Heart left ventricle (tissue), 16 donors: ENCODE measurements around the gene FHOD1. TPM values are rescaled to one million over a fixed set of nuclear protein-coding genes. Genes with fewer than 3 reads are reported as not detected.

ENCODE experiments used
- ATAC-seq, 4 donors: fragments of 200-7000 bp; cut with Tn5 transposase; one replicate each; pipeline ENCODE4 v1.9.1; 2020 to 2022; ENCODE audit warnings: moderate library complexity in 4 of 4, mild to moderate bottlenecking in 3 of 4, moderate number of reproducible peaks in 1 of 4
- DNase-seq, 5 donors: peaks; one replicate each; pipeline ENCODE4 v3.0.0-alpha.2; 2020
- H3K27ac ChIP-seq, 12 donors: fragments of 200-600 bp; sonication (generic) in 4 of 12; one replicate each; pipeline versions ENCODE4 v1.5.0 to v1.8.0; 2016 to 2022; ENCODE audit warnings: mild to moderate bottlenecking in 2 of 12
- H3K27me3 ChIP-seq, 9 donors: fragments of 200-600 bp; sonication (generic) in 2 of 9; one replicate each; pipeline versions ENCODE4 v1.5.1 to v1.8.0; 2016 to 2022; ENCODE audit warnings: mild to moderate bottlenecking in 3 of 9
- H3K36me3 ChIP-seq, 9 donors: fragments of 200-600 bp; sonication (generic) in 2 of 9; one replicate each; pipeline versions ENCODE4 v1.5.0 to v1.8.0; 2018 to 2022; ENCODE audit warnings: mild to moderate bottlenecking in 2 of 9
- H3K4me1 ChIP-seq, 12 donors: fragments of 200-600 bp; sonication (generic) in 4 of 12; one replicate each; pipeline versions ENCODE4 v1.5.0 to v1.8.0; 2016 to 2022; ENCODE audit warnings: mild to moderate bottlenecking in 3 of 12
- H3K4me3 ChIP-seq, 12 donors: fragments of 200-600 bp; sonication (generic) in 4 of 12; one replicate each; pipeline versions ENCODE4 v1.5.0 to v1.8.0; 2017 to 2022; ENCODE audit warnings: mild to moderate bottlenecking in 9 of 12, moderate library complexity in 4 of 12
- H3K9me3 ChIP-seq, 12 donors: fragments of 200-600 bp; sonication (generic) in 4 of 12; one replicate each; pipeline versions ENCODE4 v1.5.0 to v1.8.0; 2016 to 2022; ENCODE audit warnings: mild to moderate bottlenecking in 1 of 12
- POLR2A ChIP-seq, 2 donors: fragments of 450-650 bp; IDR thresholded peaks; one replicate each; pipeline ENCODE4 v1.6.1; 2017; ENCODE audit warnings: antibody characterized with exemption in 2 of 2, mild to moderate bottlenecking in 2 of 2, moderate library complexity in 2 of 2
- WGBS, 4 donors: extraction: QIAGEN DNeasy Blood & Tissue Kit in 2 of 4; methylation state at CpG; one replicate each; pipeline versions ENCODE4 v1.1.5 to v1.1.7; 2013 to 2018; 5-methylcytosine and 5-hydroxymethylcytosine counted together
- intact Hi-C, 10 donors: fragments of 100-400 bp; cut with DNase I; formaldehyde crosslinking; loops; one replicate each; pipeline versions ENCODE4 v1.11.1 to v1.14.2; 2022
- microRNA counts, 2 donors: library from miRNA; unstranded; fragments of <30 nt; microRNA quantifications; one replicate each; lab custom pipeline; 2016
- microRNA-seq, 4 donors: library from miRNA; unstranded; fragments of <30 nt; microRNA quantifications; one replicate each; pipeline versions ENCODE4 to v1.2.0, GENCODE V29; 2017 to 2020
- polyA plus RNA-seq, 2 donors: library from polyadenylated mRNA; stranded (reverse); fragments of 200-250 nt; gene quantifications; one replicate each; pipeline ENCODE4 v1.2.3, GENCODE V29; 2013
- total RNA-seq, 9 donors: library from RNA; depleted of rRNA in 2 of 9; stranded (reverse); fragments of >200 nt in 2 of 9; fragmentation: NEBNext Ultra II Directional in 3 of 9; extraction: Animal tissue kit (Norgen Biotek cat#: 25700) in 3 of 9; gene quantifications; one replicate each; pipeline versions ENCODE4 v1.1.0 to v1.2.4, GENCODE V29; 2016 to 2023
- TF ChIP-seq, protein P1 (sequence below), 12 donors: fragments of 200-600 bp; sonication (generic) in 4 of 12; IDR thresholded peaks; one replicate each; pipeline versions ENCODE4 v1.5.0 to v1.8.0; 2018 to 2022; ENCODE audit warnings: antibody characterized with exemption in 12 of 12, mild to moderate bottlenecking in 5 of 12
- donor health status: ischemic (EF 13 %, LVEDD 7.1; RV severe dilation, severe dysfunction).
- donor health status: healthy with polysubstance abuse.
- donor health status: DM: no; HTN: yes; CAD: no.
- donor health status: DM: no; HTN: no; CAD: no.
- donor health status: ischemic (EF 25% LVEDD 6.9; RV normal size, moderate dysfunction).
- donor health status: ischemic (EF 25% LVEDD 5.7; RV mildly dilated, moderate dysfunction).
- donor health status: healthy.
- donor health status: DM: yes; HTN: yes; CAD: no.
- donor health status: ischemic (EF 35%, LVEDD 5.7; RV mildly dilated, moderate dysfunction).
- donor health status: nonischemic (EF 11% LVEDD 7.7; RV severe dilation, severe dysfunction).
- donor health status: DM: yes; HTN: yes; CAD: no.
- donor health status: PGD.
- donor health status: ischemic (EF 29% LVEDD 5.4; RV normal size, mild dysfunction).
- donor health status: nonischemic (EF 23%, LVEDD 6.1; RV moderate dilation, normal function).

The FHOD1 gene
- total and polyA plus RNA-seq, 11 donors: 9.6 to 30.3 (median 18.0) TPM

DNA sequence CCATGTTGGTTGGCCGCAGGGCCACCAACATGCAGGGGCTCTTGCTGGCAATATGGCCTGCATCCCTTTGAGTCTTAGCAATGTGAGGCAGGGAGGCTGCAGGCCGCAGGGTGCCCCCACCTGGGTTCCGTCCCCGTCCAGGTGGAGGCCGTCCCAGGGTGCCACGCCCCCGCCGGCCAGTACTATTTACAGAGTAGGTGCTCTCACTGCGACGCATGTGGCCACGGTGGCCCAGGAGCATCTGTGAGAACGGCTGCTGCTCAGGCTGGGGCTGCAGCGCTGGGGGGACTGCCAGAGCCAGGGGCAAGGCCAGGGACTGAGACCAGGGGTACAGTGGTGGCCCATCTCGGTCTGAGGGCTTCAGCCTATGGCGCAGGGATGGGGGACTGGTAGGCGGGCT, 67.1 kb downstream of the FHOD1 start:
- no peak overlapping the region for H3K27ac ChIP-seq
- TF ChIP-seq, protein P1, sequence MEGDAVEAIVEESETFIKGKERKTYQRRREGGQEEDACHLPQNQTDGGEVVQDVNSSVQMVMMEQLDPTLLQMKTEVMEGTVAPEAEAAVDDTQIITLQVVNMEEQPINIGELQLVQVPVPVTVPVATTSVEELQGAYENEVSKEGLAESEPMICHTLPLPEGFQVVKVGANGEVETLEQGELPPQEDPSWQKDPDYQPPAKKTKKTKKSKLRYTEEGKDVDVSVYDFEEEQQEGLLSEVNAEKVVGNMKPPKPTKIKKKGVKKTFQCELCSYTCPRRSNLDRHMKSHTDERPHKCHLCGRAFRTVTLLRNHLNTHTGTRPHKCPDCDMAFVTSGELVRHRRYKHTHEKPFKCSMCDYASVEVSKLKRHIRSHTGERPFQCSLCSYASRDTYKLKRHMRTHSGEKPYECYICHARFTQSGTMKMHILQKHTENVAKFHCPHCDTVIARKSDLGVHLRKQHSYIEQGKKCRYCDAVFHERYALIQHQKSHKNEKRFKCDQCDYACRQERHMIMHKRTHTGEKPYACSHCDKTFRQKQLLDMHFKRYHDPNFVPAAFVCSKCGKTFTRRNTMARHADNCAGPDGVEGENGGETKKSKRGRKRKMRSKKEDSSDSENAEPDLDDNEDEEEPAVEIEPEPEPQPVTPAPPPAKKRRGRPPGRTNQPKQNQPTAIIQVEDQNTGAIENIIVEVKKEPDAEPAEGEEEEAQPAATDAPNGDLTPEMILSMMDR (IDR thresholded peaks at IDR 0.05): no peak
- no peak for TF ChIP-seq POLR2A (IDR thresholded peaks at IDR 0.05)
- WGBS, 4 donors: 93 to 97% (median 95%) methylated on average over 9 to 16 of the region's 16 CpGs
- no peak overlapping the region for H3K4me3 ChIP-seq
- H3K4me1 ChIP-seq: peaks cover 0 to 54% (median 30%) of the 10 kb centered on the region in 12 donors
- DNase-seq: no peak
- intact Hi-C loops: loop anchor here in 3 of 10 donors (10.0 kb wide), 1 partner anchor 205 kb away; no protein-coding TSS in a partner anchor
- H3K27me3 ChIP-seq: no peaks in the 10 kb centered on the region
- peaks cover 0 to 9% (median 0%) of the 10 kb centered on the region in 9 donors for H3K36me3 ChIP-seq
- H3K9me3 ChIP-seq: no peaks in the 10 kb centered on the region
- no peak for ATAC-seq

DNA sequence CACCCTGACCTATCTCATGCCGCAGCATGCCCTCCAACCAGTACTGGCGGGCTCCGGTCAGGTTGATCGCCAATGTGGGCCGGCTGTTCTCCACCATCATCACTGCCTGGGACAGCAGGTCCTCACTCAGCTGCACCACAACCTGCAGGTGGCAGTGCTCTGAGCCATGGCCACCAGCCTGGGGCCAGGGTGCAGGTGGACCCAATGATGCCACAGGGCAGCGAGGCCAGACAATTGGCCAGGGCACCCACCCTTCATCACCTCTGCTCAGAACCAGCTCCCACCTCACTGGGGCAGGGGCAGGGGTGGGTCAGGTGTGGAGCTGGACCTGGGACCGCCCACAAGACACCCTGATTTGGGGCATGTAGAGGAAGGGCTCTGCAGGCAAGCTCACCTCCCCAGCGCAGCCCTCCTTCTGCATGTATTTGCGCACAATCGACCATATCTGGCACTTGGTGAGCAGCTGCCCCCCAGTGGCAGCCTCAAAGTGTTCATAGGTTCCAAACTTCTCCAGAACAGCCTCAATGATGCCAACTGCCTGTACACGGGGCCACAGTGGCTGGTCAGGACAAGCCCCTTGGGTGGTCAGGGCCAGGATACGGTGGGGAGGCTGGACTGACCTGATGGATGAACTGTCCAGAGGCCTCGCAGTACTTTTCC, 67.7 kb downstream of the FHOD1 start:
- ATAC-seq (no peak), DNase-seq (no peak)
- 86 to 97% (median 93%) methylated on average over 6 to 13 of the region's 13 CpGs for WGBS, 4 donors
- intact Hi-C loops: loop anchor here in 3 of 10 donors (10.0 kb wide), 2 partner anchors 65 to 205 kb away; no protein-coding TSS in a partner anchor
- TF ChIP-seq, protein P1 (IDR thresholded peaks at IDR 0.05): no peak
- TF ChIP-seq POLR2A (IDR thresholded peaks at IDR 0.05): no peak
- Histone ChIP-seq H3K4me3 (no peak overlapping the region), H3K27ac (no peak overlapping the region), H3K27me3 (peaks cover 0 to 2% (median 0%) of the 10 kb centered on the region in 9 donors), H3K36me3 (peaks cover 0 to 13% (median 0%) of the 10 kb centered on the region in 9 donors), H3K4me1 (peaks cover 5 to 54% (median 30%) of the 10 kb centered on the region in 12 donors), H3K9me3 (no peaks in the 10 kb centered on the region)

MicroRNAs within 50 kb of the gene (microRNA counts, 767-probe panel; counts per million panel counts)
- 1,472 to 1,754 counts per million in 2 donors for microRNA hsa-miR-328 (lab: Ali Mortazavi, UCI)

Small RNA genes lying within 50 kb of the gene (microRNA-seq; reads per million reads assigned to microRNA genes)
- gene MIR328: 154 to 533 (median 271) reads per million in 4 donors

Other genes starting within 250 kb of the FHOD1 start
- gene CBFB, start 218.3 kb downstream of the FHOD1 start, total RNA-seq: 10 to 100 TPM; 16.4 to 53.6 (median 28.1) TPM
- gene CBFB, start 218.3 kb downstream of the FHOD1 start, polyA plus RNA-seq: 10 to 100 TPM; 11.3 to 41.0 TPM
- 10 to 100 TPM in 5 of 9 donors, 1 to 10 TPM in 4; 8.4 to 17.8 (median 11.6) TPM for gene PHAF1, start 137.5 kb downstream of the FHOD1 start, total RNA-seq
- 10 to 100 TPM in 1 of 2 donors, 1 to 10 TPM in 1; 5.6 to 11.6 TPM for gene PHAF1, start 137.5 kb downstream of the FHOD1 start, polyA plus RNA-seq
- gene B3GNT9, start 96.5 kb downstream of the FHOD1 start, total RNA-seq: 10 to 100 TPM in 5 of 9 donors, 1 to 10 TPM in 4; 8.6 to 17.5 (median 11.9) TPM
- gene B3GNT9, start 96.5 kb downstream of the FHOD1 start, polyA plus RNA-seq: 10 to 100 TPM in 1 of 2 donors, 1 to 10 TPM in 1; 6.4 to 16.9 TPM
- 10 to 100 TPM in 4 of 9 donors, 1 to 10 TPM in 5; 4.7 to 14.3 (median 8.4) TPM for gene TRADD, start 87.6 kb downstream of the FHOD1 start, total RNA-seq
- gene TRADD, start 87.6 kb downstream of the FHOD1 start, polyA plus RNA-seq: 10 to 100 TPM in 1 of 2 donors, 1 to 10 TPM in 1; 6.8 to 16.2 TPM
- gene FBXL8, start 87.5 kb downstream of the FHOD1 start, total RNA-seq: 10 to 100 TPM in 1 of 9 donors, 1 to 10 TPM in 8; 5.0 to 13.4 (median 7.2) TPM
- 1 to 10 TPM; 5.4 to 9.2 TPM for gene FBXL8, start 87.5 kb downstream of the FHOD1 start, polyA plus RNA-seq
- gene HSF4, start 82.7 kb downstream of the FHOD1 start, total RNA-seq: 10 to 100 TPM; 11.6 to 62.4 (median 35.4) TPM
- gene HSF4, start 82.7 kb downstream of the FHOD1 start, polyA plus RNA-seq: 10 to 100 TPM in 1 of 2 donors, 1 to 10 TPM in 1; 5.9 to 62.5 TPM
- gene NOL3, start 76.9 kb downstream of the FHOD1 start, total RNA-seq: 100 to 1,000 TPM in 1 of 9 donors, 10 to 100 TPM in 8; 64.9 to 119 (median 77.4) TPM
- 100 to 1,000 TPM; 112 to 121 TPM for gene NOL3, start 76.9 kb downstream of the FHOD1 start, polyA plus RNA-seq
- 10 to 100 TPM in 5 of 9 donors, 1 to 10 TPM in 4; 4.1 to 21.6 (median 11.1) TPM for gene MATCAP1, start 63.5 kb downstream of the FHOD1 start, total RNA-seq
- 10 to 100 TPM; 10.2 to 15.5 TPM for gene MATCAP1, start 63.5 kb downstream of the FHOD1 start, polyA plus RNA-seq
- gene EXOC3L1, start 57.3 kb downstream of the FHOD1 start, total RNA-seq: 1 to 10 TPM; 1.9 to 9.1 (median 2.8) TPM
- 1 to 10 TPM; 3.4 to 7.0 TPM for gene EXOC3L1, start 57.3 kb downstream of the FHOD1 start, polyA plus RNA-seq
- gene E2F4, start 55.3 kb downstream of the FHOD1 start, total RNA-seq: 10 to 100 TPM; 25.2 to 71.3 (median 33.7) TPM
- 10 to 100 TPM; 29.3 to 41.4 TPM for gene E2F4, start 55.3 kb downstream of the FHOD1 start, polyA plus RNA-seq
- 1 to 10 TPM in 1 of 9 donors, under 1 TPM in 8; 0.32 to 1.8 (median 0.65) TPM for gene ELMO3, start 48.4 kb downstream of the FHOD1 start, total RNA-seq
- under 1 TPM; 0.68 to 0.91 TPM for gene ELMO3, start 48.4 kb downstream of the FHOD1 start, polyA plus RNA-seq
- 10 to 100 TPM in 6 of 9 donors, 1 to 10 TPM in 3; 6.2 to 21.8 (median 11.9) TPM for gene TMEM208, start 20.4 kb downstream of the FHOD1 start, total RNA-seq
- gene TMEM208, start 20.4 kb downstream of the FHOD1 start, polyA plus RNA-seq: 10 to 100 TPM; 49.5 to 79.7 TPM
- 1 to 10 TPM in 6 of 9 donors, under 1 TPM in 3; 0.16 to 2.0 (median 1.3) TPM for gene SLC9A5, start 1.5 kb upstream of the FHOD1 start, total RNA-seq
- gene SLC9A5, start 1.5 kb upstream of the FHOD1 start, polyA plus RNA-seq: 1 to 10 TPM in 1 of 2 donors, under 1 TPM in 1; 0.29 to 1.0 TPM
- 1 to 10 TPM in 4 of 9 donors, under 1 TPM in 5; 0.44 to 4.0 (median 0.94) TPM for gene PLEKHG4, start 32.1 kb upstream of the FHOD1 start, total RNA-seq
- gene PLEKHG4, start 32.1 kb upstream of the FHOD1 start, polyA plus RNA-seq: 1 to 10 TPM; 1.2 to 1.4 TPM
- gene KCTD19, start 79.3 kb upstream of the FHOD1 start, total RNA-seq: under 1 TPM in 1 of 9 donors, not detected in 8; 0.29 TPM
- gene KCTD19, start 79.3 kb upstream of the FHOD1 start, polyA plus RNA-seq: under 1 TPM in 1 of 2 donors, not detected in 1; 0.19 TPM
- gene LRRC36, start 79.3 kb upstream of the FHOD1 start, total RNA-seq: under 1 TPM in 1 of 9 donors, not detected in 8; 0.27 TPM
- under 1 TPM; 0.15 to 0.42 TPM for gene LRRC36, start 79.3 kb upstream of the FHOD1 start, polyA plus RNA-seq
- 10 to 100 TPM in 5 of 9 donors, 1 to 10 TPM in 4; 7.0 to 17.0 (median 10.2) TPM for gene TPPP3, start 146.0 kb upstream of the FHOD1 start, total RNA-seq
- 10 to 100 TPM; 13.4 to 20.1 TPM for gene TPPP3, start 146.0 kb upstream of the FHOD1 start, polyA plus RNA-seq
- gene ZDHHC1, start 169.0 kb upstream of the FHOD1 start, total RNA-seq: 10 to 100 TPM in 1 of 9 donors, 1 to 10 TPM in 8; 3.5 to 11.6 (median 5.4) TPM
- gene ZDHHC1, start 169.0 kb upstream of the FHOD1 start, polyA plus RNA-seq: 1 to 10 TPM; 2.7 to 5.1 TPM
- under 1 TPM in 8 of 9 donors, not detected in 1; 0.32 to 1.00 (median 0.59) TPM for gene HSD11B2, start 183.6 kb upstream of the FHOD1 start, total RNA-seq
- gene HSD11B2, start 183.6 kb upstream of the FHOD1 start, polyA plus RNA-seq: under 1 TPM; 0.15 to 0.26 TPM
- 100 to 1,000 TPM in 3 of 9 donors, 10 to 100 TPM in 6; 52.7 to 141 (median 68.5) TPM for gene ATP6V0D1, start 233.7 kb upstream of the FHOD1 start, total RNA-seq
- 100 to 1,000 TPM in 1 of 2 donors, 10 to 100 TPM in 1; 18.6 to 104 TPM for gene ATP6V0D1, start 233.7 kb upstream of the FHOD1 start, polyA plus RNA-seq
- gene AGRP, start 236.1 kb upstream of the FHOD1 start, total RNA-seq: not detected
- gene AGRP, start 236.1 kb upstream of the FHOD1 start, polyA plus RNA-seq: not detected